KOPT-K1 (cell line): ENCODE results near the gene LMO3.

Experiments
- H3K27ac ChIP-seq: fragments of 200-600 bp; sonication (generic); 2 replicates; pipeline ENCODE4 v1.5.1; 2016; ENCODE audit warnings: antibody characterized with exemption, mild to moderate bottlenecking, low read depth, low read length; ENCODE audit not compliant: poor library complexity, severe bottlenecking
- H3K36me3 ChIP-seq: fragments of 200-600 bp; sonication (generic); 2 replicates; pipeline ENCODE4 v1.5.1; 2017; ENCODE audit warnings: antibody characterized with exemption, mild to moderate bottlenecking, low read length, moderate library complexity; ENCODE audit not compliant: insufficient read depth
- H3K9me3 ChIP-seq: fragments of 200-600 bp; sonication (generic); 2 replicates; pipeline ENCODE4 v1.5.1; 2017; ENCODE audit warnings: antibody characterized with exemption, low read length, mild to moderate bottlenecking; ENCODE audit not compliant: insufficient read depth, poor library complexity, severe bottlenecking

Gene LMO3

GRCh38 chr12:16585781-16586180 is 20.2 kb downstream of the LMO3 start:
- Histone ChIP-seq H3K27ac (no peak overlapping the region), H3K9me3 (no peaks in the 10 kb centered on the region), H3K36me3 (no peaks in the 10 kb centered on the region)

- no peaks in the 10 kb centered on the region for H3K9me3 ChIP-seq
- H3K27ac ChIP-seq: no peak overlapping the region
- H3K36me3 ChIP-seq: no peaks in the 10 kb centered on the region
Measured at GRCh38 chr12:16583969-16584745, 21.8 kb downstream of the LMO3 start.

GRCh38 chr12:16581416-16581815 is 24.5 kb downstream of the LMO3 start:
- Histone ChIP-seq H3K9me3 (no peaks in the 10 kb centered on the region), H3K36me3 (no peaks in the 10 kb centered on the region), H3K27ac (no peak overlapping the region)

- Histone ChIP-seq H3K9me3 (no peaks in the 10 kb centered on the region), H3K27ac (no peak overlapping the region), H3K36me3 (no peaks in the 10 kb centered on the region)
Measured at GRCh38 chr12:16579041-16579440, 26.9 kb downstream of the LMO3 start.

- Histone ChIP-seq H3K36me3 (no peaks in the 10 kb centered on the region), H3K9me3 (no peaks in the 10 kb centered on the region), H3K27ac (no peak overlapping the region)
Measured at GRCh38 chr12:16573398-16574077, 32.4 kb downstream of the LMO3 start.

GRCh38 chr12:16568873-16569272 is 37.1 kb downstream of the LMO3 start:
- H3K36me3 ChIP-seq: no peaks in the 10 kb centered on the region
- H3K27ac ChIP-seq: no peak overlapping the region
- no peaks in the 10 kb centered on the region for H3K9me3 ChIP-seq

- no peak overlapping the region for H3K27ac ChIP-seq
- H3K36me3 ChIP-seq: no peaks in the 10 kb centered on the region
- no peaks in the 10 kb centered on the region for H3K9me3 ChIP-seq
Measured at GRCh38 chr12:16564675-16565074, 41.3 kb downstream of the LMO3 start.

- H3K36me3 ChIP-seq: no peaks in the 10 kb centered on the region
- H3K9me3 ChIP-seq: no peaks in the 10 kb centered on the region
- no peak overlapping the region for H3K27ac ChIP-seq
Measured at GRCh38 chr12:16563504-16563903, 42.5 kb downstream of the LMO3 start.

- H3K9me3 ChIP-seq: no peaks in the 10 kb centered on the region
- H3K36me3 ChIP-seq: no peaks in the 10 kb centered on the region
- no peak overlapping the region for H3K27ac ChIP-seq
Measured at GRCh38 chr12:16562921-16563320, 43.0 kb downstream of the LMO3 start.

- Histone ChIP-seq H3K27ac (no peak overlapping the region), H3K36me3 (no peaks in the 10 kb centered on the region), H3K9me3 (no peaks in the 10 kb centered on the region)
Measured at GRCh38 chr12:16562435-16562834, 43.5 kb downstream of the LMO3 start.

GRCh38 chr12:16560273-16560672 is 45.7 kb downstream of the LMO3 start:
- no peaks in the 10 kb centered on the region for H3K36me3 ChIP-seq
- no peaks in the 10 kb centered on the region for H3K9me3 ChIP-seq
- H3K27ac ChIP-seq: no peak overlapping the region

- no peaks in the 10 kb centered on the region for H3K9me3 ChIP-seq
Measured at GRCh38 chr12:16555630-16556029, 50.3 kb downstream of the LMO3 start.

GRCh38 chr12:16553457-16553856 is 52.5 kb downstream of the LMO3 start:
- no peaks in the 10 kb centered on the region for H3K36me3 ChIP-seq
- no peaks in the 10 kb centered on the region for H3K9me3 ChIP-seq
- H3K27ac ChIP-seq: no peak overlapping the region

More at GRCh38 chr12:16555630-16556029, 50.3 kb downstream of the LMO3 start:
- Histone ChIP-seq H3K27ac (no peak overlapping the region), H3K36me3 (no peaks in the 10 kb centered on the region)

- H3K36me3 ChIP-seq: no peaks in the 10 kb centered on the region
- no peak overlapping the region for H3K27ac ChIP-seq
- no peaks in the 10 kb centered on the region for H3K9me3 ChIP-seq
Measured at GRCh38 chr12:16552301-16552700, 53.7 kb downstream of the LMO3 start.

- Histone ChIP-seq H3K9me3 (no peaks in the 10 kb centered on the region), H3K27ac (no peak overlapping the region), H3K36me3 (no peaks in the 10 kb centered on the region)
Measured at GRCh38 chr12:16545836-16546235, 60.1 kb downstream of the LMO3 start.

GRCh38 chr12:16542586-16542985 is 63.4 kb downstream of the LMO3 start:
- no peaks in the 10 kb centered on the region for H3K9me3 ChIP-seq
- H3K36me3 ChIP-seq: no peaks in the 10 kb centered on the region
- no peak overlapping the region for H3K27ac ChIP-seq
